ENCODE results near the gene FAR1. TPM values are rescaled to one million over a fixed set of nuclear protein-coding genes. Genes with fewer than 3 reads are reported as not detected.

The FAR1 gene
- total RNA-seq, 1 experiment from 2014 or later: 91.2 TPM

DNA sequence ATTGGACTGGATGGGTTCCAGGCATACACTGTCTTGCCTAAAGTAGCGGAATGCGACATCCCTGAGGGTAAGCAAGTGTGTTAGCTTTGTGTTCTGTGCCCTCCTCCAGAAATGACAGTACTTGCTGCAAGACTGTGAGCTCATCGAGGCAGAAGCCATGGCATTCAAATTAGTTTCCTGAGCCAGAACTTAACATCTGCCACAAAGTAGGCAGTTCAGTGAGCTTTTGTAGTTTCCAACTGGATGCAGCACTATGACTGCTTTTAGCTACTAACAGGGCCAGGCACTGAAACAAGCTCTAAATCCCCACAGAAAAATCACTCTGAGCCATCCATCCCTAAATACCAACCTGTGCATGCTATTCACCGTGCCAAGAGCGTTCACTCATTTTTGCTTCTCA, 1.2 kb upstream of the FAR1 start:
- Mint-ChIP-seq H3K27me3 (ENCODE audit: insufficient read depth, unreplicated experiment) (no peaks in the 10 kb centered on the region), H3K27ac (ENCODE audit: unreplicated experiment) (peak overlapping the region; percentile 91), H3K9me3 (ENCODE audit: unreplicated experiment) (no peaks in the 10 kb centered on the region), H3K36me3 (ENCODE audit: insufficient read depth, unreplicated experiment) (peaks cover 20% of the 10 kb centered on the region), H3K4me1 (ENCODE audit: low read depth, unreplicated experiment) (peaks cover 27% of the 10 kb centered on the region), H3K4me3 (ENCODE audit: unreplicated experiment) (peak overlapping the region; percentile 92)
- no peak for DNase-seq
- Histone ChIP-seq H3K27me3 (replicated peaks; ENCODE audit: control insufficient read depth, insufficient read depth, low read length) (no peaks in the 10 kb centered on the region), H3K9me3 (no peaks in the 10 kb centered on the region), H3K4me3 (ENCODE audit: low read depth, low read length) (peak overlapping the region; percentile 66), H3K4me1 (peaks cover 23% of the 10 kb centered on the region), H3K36me3 (ENCODE audit: control insufficient read depth, insufficient read depth, low read length) (no peaks in the 10 kb centered on the region)
- CTCF ChIA-PET: interaction anchor here (1.4 kb wide), 1 partner anchor 206 kb away, joined by 3 read pairs; no protein-coding TSS in a partner anchor
- intact Hi-C loops (cut with micrococcal nuclease; ENCODE audit: unreplicated experiment): no loop called here
- POLR2A ChIA-PET: interaction anchor here (0.6 kb wide), 1 partner anchor 57 kb away, joined by 6 read pairs; no protein-coding TSS in a partner anchor
- BruUV-seq (replicated peaks): TSS peak; percentile 87
- TF ChIP-seq, protein P1, sequence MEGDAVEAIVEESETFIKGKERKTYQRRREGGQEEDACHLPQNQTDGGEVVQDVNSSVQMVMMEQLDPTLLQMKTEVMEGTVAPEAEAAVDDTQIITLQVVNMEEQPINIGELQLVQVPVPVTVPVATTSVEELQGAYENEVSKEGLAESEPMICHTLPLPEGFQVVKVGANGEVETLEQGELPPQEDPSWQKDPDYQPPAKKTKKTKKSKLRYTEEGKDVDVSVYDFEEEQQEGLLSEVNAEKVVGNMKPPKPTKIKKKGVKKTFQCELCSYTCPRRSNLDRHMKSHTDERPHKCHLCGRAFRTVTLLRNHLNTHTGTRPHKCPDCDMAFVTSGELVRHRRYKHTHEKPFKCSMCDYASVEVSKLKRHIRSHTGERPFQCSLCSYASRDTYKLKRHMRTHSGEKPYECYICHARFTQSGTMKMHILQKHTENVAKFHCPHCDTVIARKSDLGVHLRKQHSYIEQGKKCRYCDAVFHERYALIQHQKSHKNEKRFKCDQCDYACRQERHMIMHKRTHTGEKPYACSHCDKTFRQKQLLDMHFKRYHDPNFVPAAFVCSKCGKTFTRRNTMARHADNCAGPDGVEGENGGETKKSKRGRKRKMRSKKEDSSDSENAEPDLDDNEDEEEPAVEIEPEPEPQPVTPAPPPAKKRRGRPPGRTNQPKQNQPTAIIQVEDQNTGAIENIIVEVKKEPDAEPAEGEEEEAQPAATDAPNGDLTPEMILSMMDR (IDR thresholded peaks at IDR 0.05; ENCODE audit: insufficient read depth in 1 of 2, low read depth in 1 of 2, low read length in 1 of 2, severe bottlenecking in 1 of 2, unreplicated experiment in 1 of 2): no peak

DNA sequence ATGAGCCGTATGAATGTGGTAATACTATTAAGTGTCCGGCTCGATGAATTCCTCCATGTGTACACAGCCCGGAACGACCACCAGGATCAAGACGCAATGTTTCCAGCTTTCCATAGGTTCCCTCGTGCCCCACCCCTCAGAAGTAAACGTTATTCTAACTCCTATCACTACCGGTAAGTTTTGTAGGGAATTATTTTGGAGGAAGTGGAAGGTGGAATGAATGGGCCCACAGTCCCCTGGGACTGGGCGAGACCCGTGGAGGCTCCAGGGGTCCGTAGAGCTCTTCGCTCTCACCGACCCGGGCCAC, 720 bp upstream of the FAR1 start:
- H3K4me3 ChIP-seq (ENCODE audit: low read depth, low read length): peak overlapping the region; percentile 66
- peak overlapping the region; percentile 92 for H3K4me3 Mint-ChIP-seq (ENCODE audit: unreplicated experiment)
- no TSS peak for BruUV-seq (replicated peaks)

DNA sequence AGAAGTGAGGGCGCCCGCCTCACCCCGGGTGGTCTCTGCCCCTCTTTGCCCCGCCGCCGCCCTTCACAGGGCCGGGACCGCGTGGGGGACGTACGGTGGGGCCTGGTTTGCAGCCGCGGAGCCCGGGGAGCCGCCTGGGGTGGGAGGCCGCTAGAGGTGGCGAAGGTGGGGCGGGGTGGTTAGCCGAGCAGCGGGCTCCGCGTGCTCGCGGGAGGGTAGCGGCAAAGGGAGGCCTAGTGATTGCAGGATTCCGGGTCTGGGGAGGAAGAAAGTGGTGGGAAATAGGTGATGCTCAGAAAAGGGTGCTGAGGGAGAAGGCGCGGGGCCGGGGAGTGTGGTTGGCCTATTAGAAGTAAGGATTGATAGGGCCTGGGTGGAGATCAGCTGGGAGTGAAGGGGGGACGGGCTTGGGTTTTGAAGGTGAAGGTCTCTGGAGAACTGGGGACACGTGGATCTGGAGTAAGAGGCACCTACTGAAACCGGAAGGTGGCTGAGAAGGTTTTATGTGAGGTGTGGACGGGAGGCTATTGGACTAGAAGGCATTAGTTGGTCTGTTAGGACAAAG, 571 bp downstream of the FAR1 start:
- peaks cover 25% of the 10 kb centered on the region for H3K36me3 Mint-ChIP-seq (ENCODE audit: insufficient read depth, unreplicated experiment)
- no peaks in the 10 kb centered on the region for H3K9me3 Mint-ChIP-seq (ENCODE audit: unreplicated experiment)
- ChIA-PET CTCF (interaction anchor here (0.7 to 2.4 kb wide), 3 partner anchors 182 to 264 kb away, joined by 3 to 11 read pairs (median 3); no protein-coding TSS in a partner anchor), POLR2A (interaction anchor here (0.6 to 0.8 kb wide), 2 partner anchors 24 to 200 kb away, joined by 3 to 4 read pairs; no protein-coding TSS in a partner anchor)
- Histone ChIP-seq H3K27me3 (replicated peaks; ENCODE audit: control insufficient read depth, insufficient read depth, low read length) (no peaks in the 10 kb centered on the region), H3K36me3 (ENCODE audit: control insufficient read depth, insufficient read depth, low read length) (no peaks in the 10 kb centered on the region), H3K4me3 (ENCODE audit: low read depth, low read length) (peak overlapping the region; percentile 73), H3K9me3 (no peaks in the 10 kb centered on the region), H3K4me1 (peaks cover 32% of the 10 kb centered on the region)
- TF ChIP-seq, protein P1 (IDR thresholded peaks at IDR 0.05; ENCODE audit: insufficient read depth in 1 of 2, low read depth in 1 of 2, low read length in 1 of 2, severe bottlenecking in 1 of 2, unreplicated experiment in 1 of 2): no peak
- intact Hi-C loops (cut with micrococcal nuclease; ENCODE audit: unreplicated experiment): loop anchor here (2.0 kb wide), 1 partner anchor 206 kb away; the partner anchor contains the start of gene BTBD10
- H3K4me3 Mint-ChIP-seq (ENCODE audit: unreplicated experiment): peak overlapping the region; percentile 92
- peak overlapping the region; percentile 91 for H3K27ac Mint-ChIP-seq (ENCODE audit: unreplicated experiment)
- peaks cover 27% of the 10 kb centered on the region for H3K4me1 Mint-ChIP-seq (ENCODE audit: low read depth, unreplicated experiment)
- BruUV-seq (replicated peaks): no TSS peak
- peak; percentile 55 to 61 for DNase-seq
- H3K27me3 Mint-ChIP-seq (ENCODE audit: insufficient read depth, unreplicated experiment): no peaks in the 10 kb centered on the region

More for the DNA sequence above, 720 bp upstream of the FAR1 start:
- H3K4me1 ChIP-seq: peaks cover 27% of the 10 kb centered on the region
- TF ChIP-seq, protein P1 (IDR thresholded peaks at IDR 0.05; ENCODE audit: insufficient read depth in 1 of 2, low read depth in 1 of 2, low read length in 1 of 2, severe bottlenecking in 1 of 2, unreplicated experiment in 1 of 2): no peak
- ChIA-PET POLR2A (interaction anchor here (0.6 to 0.9 kb wide), 2 partner anchors 57 to 204 kb away, joined by 4 to 6 read pairs; partner anchors contain the start of gene BTBD10), CTCF (interaction anchor here (1.4 to 2.4 kb wide), 2 partner anchors 180 to 206 kb away, joined by 3 to 11 read pairs; no protein-coding TSS in a partner anchor)
- H3K36me3 ChIP-seq (ENCODE audit: control insufficient read depth, insufficient read depth, low read length): no peaks in the 10 kb centered on the region
- no peak for DNase-seq
- Mint-ChIP-seq H3K27ac (ENCODE audit: unreplicated experiment) (peak overlapping the region; percentile 91), H3K4me1 (ENCODE audit: low read depth, unreplicated experiment) (peaks cover 27% of the 10 kb centered on the region), H3K9me3 (ENCODE audit: unreplicated experiment) (no peaks in the 10 kb centered on the region), H3K36me3 (ENCODE audit: insufficient read depth, unreplicated experiment) (peaks cover 25% of the 10 kb centered on the region), H3K27me3 (ENCODE audit: insufficient read depth, unreplicated experiment) (no peaks in the 10 kb centered on the region)
- H3K9me3 ChIP-seq: no peaks in the 10 kb centered on the region
- intact Hi-C loops (cut with micrococcal nuclease; ENCODE audit: unreplicated experiment): loop anchor here (2.0 kb wide), 1 partner anchor 205 kb away; the partner anchor contains the start of gene BTBD10
- no peaks in the 10 kb centered on the region for H3K27me3 ChIP-seq (replicated peaks; ENCODE audit: control insufficient read depth, insufficient read depth, low read length)
